HepG2 (cell line): ENCODE results near the gene MED12L. TPM values are rescaled to one million over a fixed set of nuclear protein-coding genes. Genes with fewer than 3 reads are reported as not detected.
A peak's percentile ranks its signal among the peaks of the same experiment; 100 is the strongest.

Source experiments
- AGO1 ChIP-seq: fragments of 200-400 bp; formaldehyde crosslinking; IDR thresholded peaks from 2 replicates; pipeline ENCODE4 v1.6.1; 2017; ENCODE audit warnings: mild to moderate bottlenecking, low read depth, low read length, moderate library complexity; ENCODE audit not compliant: poor library complexity, severe bottlenecking
- ASH2L ChIP-seq: fragments of 300-600, 200-600 bp; sonication (generic); IDR thresholded peaks from 2 replicates; pipeline ENCODE4 v1.7.0; 2017; ENCODE audit warnings: low read depth, mild to moderate bottlenecking, moderate library complexity, mixed read lengths, low read length; ENCODE audit not compliant: insufficient read length
- ATF5 ChIP-seq: sonication (generic); formaldehyde crosslinking; IDR thresholded peaks from 2 replicates; pipeline ENCODE4 v1.4.0; 2020; ENCODE audit warnings: mild to moderate bottlenecking, low read depth, missing genetic modification reagents
- CBFB ChIP-seq: sonication (generic); formaldehyde crosslinking; IDR thresholded peaks from 2 replicates; pipeline ENCODE4 v1.4.0; 2020; ENCODE audit warnings: missing genetic modification reagents
- CBX1 ChIP-seq: IDR thresholded peaks from one replicate; pipeline ENCODE4 v1.6.1; 2016; ENCODE audit warnings: antibody characterized with exemption, low read depth
- CHCHD3 ChIP-seq: sonication (generic); formaldehyde crosslinking; IDR thresholded peaks from 2 replicates; pipeline ENCODE4 v1.8.0; 2022; ENCODE audit warnings: mild to moderate bottlenecking, missing genetic modification reagents, moderate library complexity
- CHD2 ChIP-seq: IDR thresholded peaks from 2 replicates; pipeline ENCODE4 v1.6.1; 2011; ENCODE audit warnings: low read depth, low read length, improper control_type of control experiment
- HOMEZ ChIP-seq: IDR thresholded peaks from 2 replicates; pipeline ENCODE4 v1.6.1; 2016; ENCODE audit warnings: low read depth
- MIER3 ChIP-seq: IDR thresholded peaks from 2 replicates; pipeline ENCODE4 v1.6.1; 2016; ENCODE audit warnings: missing compliant biosample characterization, borderline replicate concordance
- RBFOX2 ChIP-seq: fragments of 200-400 bp; formaldehyde crosslinking; IDR thresholded peaks from 2 replicates; pipeline ENCODE4 v1.6.1; 2017; ENCODE audit warnings: low read depth, mild to moderate bottlenecking, low read length
- RFXAP ChIP-seq: sonication (generic); formaldehyde crosslinking; IDR thresholded peaks from 2 replicates; pipeline ENCODE4 v1.4.0; 2020; ENCODE audit warnings: missing genetic modification reagents, borderline replicate concordance
- SOX5 ChIP-seq: IDR thresholded peaks from 2 replicates; pipeline ENCODE4 v1.6.1; 2016; ENCODE audit warnings: borderline replicate concordance
- SRF ChIP-seq: IDR thresholded peaks from 2 replicates; pipeline ENCODE4 v1.6.1; 2011; ENCODE audit warnings: mild to moderate bottlenecking, low read depth, low read length, moderate library complexity
- ZFP37 ChIP-seq: sonication (generic); formaldehyde crosslinking; IDR thresholded peaks from 2 replicates; pipeline ENCODE4 v1.4.0; 2020; ENCODE audit warnings: missing genetic modification reagents, borderline replicate concordance
- ZNF441 ChIP-seq: sonication (generic); formaldehyde crosslinking; IDR thresholded peaks from 2 replicates; pipeline ENCODE4 v1.7.0; 2021; ENCODE audit warnings: missing genetic modification reagents, borderline replicate concordance
- ZNF557 ChIP-seq: sonication (generic); formaldehyde crosslinking; IDR thresholded peaks from 2 replicates; pipeline ENCODE4 v1.4.0; 2020; ENCODE audit warnings: missing genetic modification reagents
- ZNF564 ChIP-seq: sonication (generic); formaldehyde crosslinking; IDR thresholded peaks from 2 replicates; pipeline ENCODE4 v1.8.1; 2023; ENCODE audit warnings: mild to moderate bottlenecking, missing genetic modification reagents
- polyA plus RNA-seq, 8 experiments: library from polyadenylated mRNA; depleted of rRNA in 3 of 8; stranded (reverse) in 7 of 8; unstranded in 1 of 8; fragments of >200 nt; fragmentation: Illumina TruSeq in 4 of 8; extraction: Trizol in 4 of 8; gene quantifications; 2 replicates each; pipeline versions ENCODE4 v1.2.1 to v1.2.3, GENCODE V29; 2011 to 2016; ENCODE audit warnings: low read depth in 4 of 8, missing spikeins in 1 of 8, mixed read lengths in 1 of 8; ENCODE audit not compliant: insufficient read depth in 1 of 8
- total RNA-seq, 5 experiments: library from RNA; depleted of rRNA; stranded (reverse); fragments of >200 nt; fragmentation: Illumina TruSeq; extraction: Trizol; gene quantifications; 2 replicates each; pipeline ENCODE4 v1.2.3, GENCODE V29; 2016; ENCODE audit warnings: low read depth in 1 of 5
- TF ChIP-seq, protein P1 (sequence below): IDR thresholded peaks from 2 replicates; pipeline ENCODE4 v1.6.1; 2018; ENCODE audit warnings: missing genetic modification reagents
- TF ChIP-seq, protein P2 (sequence below): sonication (generic); formaldehyde crosslinking; IDR thresholded peaks from 2 replicates; pipeline ENCODE4 v1.8.0; 2023; ENCODE audit warnings: mild to moderate bottlenecking, missing genetic modification reagents
- TF ChIP-seq, protein P3 (sequence below): sonication (generic); formaldehyde crosslinking; IDR thresholded peaks from 2 replicates; pipeline ENCODE4 v1.5.1; 2020; ENCODE audit warnings: missing genetic modification reagents, mild to moderate bottlenecking, borderline replicate concordance
- TF ChIP-seq, protein P4 (sequence below): sonication (generic); formaldehyde crosslinking; IDR thresholded peaks from 2 replicates; pipeline ENCODE4 v1.5.1; 2020; ENCODE audit warnings: missing genetic modification reagents, mild to moderate bottlenecking, borderline replicate concordance

Gene MED12L
- total and polyA plus RNA-seq, 2 of the 13 experiments (the other 11 are each of a cell fraction or from before 2014, with no cell fraction given): 0.07 to 0.64 TPM

GRCh38 chr3:151197981-151198767 lies 112.7 kb downstream of the MED12L start (continued):
- TF ChIP-seq SRF (no peak), CBX1 (no peak), ZNF557 (no peak), CBFB (CRISPR knock-in tag) (no peak), SOX5 (CRISPR knock-in tag) (peak; percentile 98), RBFOX2 (no peak), CHD2 (no peak), ATF5 (CRISPR knock-in tag) (no peak), ZNF564 (CRISPR knock-in tag) (no peak), CHCHD3 (no peak), ZFP37 (CRISPR knock-in tag) (no peak), ZNF441 (CRISPR knock-in tag) (peak; percentile 44; the same call in 1 of the 2 replicates), AGO1 (no peak), RFXAP (CRISPR knock-in tag) (0 out of 2 replicates have a peak, but pooled peaks have one; percentile 28), MIER3 (CRISPR knock-in tag) (no peak; the same call in 1 of the 2 replicates), ASH2L (peak; percentile 100), HOMEZ (CRISPR knock-in tag) (peak; percentile 96)
- TF ChIP-seq, protein P1, sequence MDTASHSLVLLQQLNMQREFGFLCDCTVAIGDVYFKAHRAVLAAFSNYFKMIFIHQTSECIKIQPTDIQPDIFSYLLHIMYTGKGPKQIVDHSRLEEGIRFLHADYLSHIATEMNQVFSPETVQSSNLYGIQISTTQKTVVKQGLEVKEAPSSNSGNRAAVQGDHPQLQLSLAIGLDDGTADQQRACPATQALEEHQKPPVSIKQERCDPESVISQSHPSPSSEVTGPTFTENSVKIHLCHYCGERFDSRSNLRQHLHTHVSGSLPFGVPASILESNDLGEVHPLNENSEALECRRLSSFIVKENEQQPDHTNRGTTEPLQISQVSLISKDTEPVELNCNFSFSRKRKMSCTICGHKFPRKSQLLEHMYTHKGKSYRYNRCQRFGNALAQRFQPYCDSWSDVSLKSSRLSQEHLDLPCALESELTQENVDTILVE (CRISPR knock-in tag): peak; percentile 56; the same call in 1 of the 2 replicates
- TF ChIP-seq, protein P2, sequence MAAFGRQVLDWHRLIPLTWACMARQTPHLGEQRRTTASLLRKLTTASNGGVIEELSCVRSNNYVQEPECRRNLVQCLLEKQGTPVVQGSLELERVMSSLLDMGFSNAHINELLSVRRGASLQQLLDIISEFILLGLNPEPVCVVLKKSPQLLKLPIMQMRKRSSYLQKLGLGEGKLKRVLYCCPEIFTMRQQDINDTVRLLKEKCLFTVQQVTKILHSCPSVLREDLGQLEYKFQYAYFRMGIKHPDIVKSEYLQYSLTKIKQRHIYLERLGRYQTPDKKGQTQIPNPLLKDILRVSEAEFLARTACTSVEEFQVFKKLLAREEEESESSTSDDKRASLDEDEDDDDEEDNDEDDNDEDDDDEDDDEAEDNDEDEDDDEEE: no peak
- TF ChIP-seq, protein P3, sequence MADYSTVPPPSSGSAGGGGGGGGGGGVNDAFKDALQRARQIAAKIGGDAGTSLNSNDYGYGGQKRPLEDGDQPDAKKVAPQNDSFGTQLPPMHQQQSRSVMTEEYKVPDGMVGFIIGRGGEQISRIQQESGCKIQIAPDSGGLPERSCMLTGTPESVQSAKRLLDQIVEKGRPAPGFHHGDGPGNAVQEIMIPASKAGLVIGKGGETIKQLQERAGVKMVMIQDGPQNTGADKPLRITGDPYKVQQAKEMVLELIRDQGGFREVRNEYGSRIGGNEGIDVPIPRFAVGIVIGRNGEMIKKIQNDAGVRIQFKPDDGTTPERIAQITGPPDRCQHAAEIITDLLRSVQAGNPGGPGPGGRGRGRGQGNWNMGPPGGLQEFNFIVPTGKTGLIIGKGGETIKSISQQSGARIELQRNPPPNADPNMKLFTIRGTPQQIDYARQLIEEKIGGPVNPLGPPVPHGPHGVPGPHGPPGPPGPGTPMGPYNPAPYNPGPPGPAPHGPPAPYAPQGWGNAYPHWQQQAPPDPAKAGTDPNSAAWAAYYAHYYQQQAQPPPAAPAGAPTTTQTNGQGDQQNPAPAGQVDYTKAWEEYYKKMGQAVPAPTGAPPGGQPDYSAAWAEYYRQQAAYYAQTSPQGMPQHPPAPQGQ (CRISPR knock-in tag): no peak
- TF ChIP-seq, protein P4, sequence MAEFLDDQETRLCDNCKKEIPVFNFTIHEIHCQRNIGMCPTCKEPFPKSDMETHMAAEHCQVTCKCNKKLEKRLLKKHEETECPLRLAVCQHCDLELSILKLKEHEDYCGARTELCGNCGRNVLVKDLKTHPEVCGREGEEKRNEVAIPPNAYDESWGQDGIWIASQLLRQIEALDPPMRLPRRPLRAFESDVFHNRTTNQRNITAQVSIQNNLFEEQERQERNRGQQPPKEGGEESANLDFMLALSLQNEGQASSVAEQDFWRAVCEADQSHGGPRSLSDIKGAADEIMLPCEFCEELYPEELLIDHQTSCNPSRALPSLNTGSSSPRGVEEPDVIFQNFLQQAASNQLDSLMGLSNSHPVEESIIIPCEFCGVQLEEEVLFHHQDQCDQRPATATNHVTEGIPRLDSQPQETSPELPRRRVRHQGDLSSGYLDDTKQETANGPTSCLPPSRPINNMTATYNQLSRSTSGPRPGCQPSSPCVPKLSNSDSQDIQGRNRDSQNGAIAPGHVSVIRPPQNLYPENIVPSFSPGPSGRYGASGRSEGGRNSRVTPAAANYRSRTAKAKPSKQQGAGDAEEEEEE: no peak
